AG04449 (cell line): ENCODE measurements around the gene ATAD1.

Experiments used
- CTCF ChIA-PET: fragments of 350-600 bp; formaldehyde crosslinking; extraction: SDS; loops from one replicate; lab custom pipeline; 2021; ENCODE audit warnings: antibody characterized with exemption; lab: Yijun Ruan, JAX
- POLR2A ChIA-PET: fragments of 400-600, 350-600 bp; formaldehyde crosslinking; extraction: SDS; loops from one replicate; lab custom pipeline; 2020; ENCODE audit warnings: antibody characterized with exemption, inconsistent platforms; lab: Yijun Ruan, JAX
- DNase-seq: peaks from one replicate; pipeline ENCODE4 v3.0.0-alpha.2; 2010; ENCODE audit warnings: low read depth, low spot score
- H3K4me3 ChIP-seq: 2 replicates; pipeline ENCODE4 v1.5.1; 2011; ENCODE audit warnings: low read depth, mild to moderate bottlenecking, control low read depth, low read length
- CTCF ChIP-seq: IDR thresholded peaks from one replicate; pipeline ENCODE4 v1.5.1; 2011; ENCODE audit warnings: mild to moderate bottlenecking, moderate library complexity, low read length, control low read depth, inconsistent platforms; ENCODE audit not compliant: insufficient read depth; ENCODE audit errors: missing control alignments

ATAD1 gene

GRCh38 chr10:87706731-87707130 lies 111.3 kb downstream of the ATAD1 start:
- TF ChIP-seq CTCF = no peak
- CTCF ChIA-PET = interaction anchor here (1.0 to 1.9 kb wide), 2 partner anchors 12 to 28 kb away, joined by 3 to 6 read pairs; no protein-coding TSS in a partner anchor
- no peak for DNase-seq
- POLR2A ChIA-PET = no interaction called here
- no peak overlapping the region for H3K4me3 ChIP-seq

- CTCF ChIA-PET = no interaction called here
- TF ChIP-seq CTCF = no peak
- H3K4me3 ChIP-seq = no peak overlapping the region
- DNase-seq = peak; percentile 50
- POLR2A ChIA-PET = no interaction called here
Measured at GRCh38 chr10:87705339-87705738, 112.7 kb downstream of the ATAD1 start.

- CTCF ChIA-PET = no interaction called here
Measured at GRCh38 chr10:87703771-87704170, 114.3 kb downstream of the ATAD1 start.

GRCh38 chr10:87702973-87703294 lies 115.1 kb downstream of the ATAD1 start:
- CTCF ChIA-PET = interaction anchor here (1.3 kb wide), 1 partner anchor 13 kb away, joined by 6 read pairs; no protein-coding TSS in a partner anchor
- POLR2A ChIA-PET = no interaction called here
- DNase-seq = no peak
- TF ChIP-seq CTCF = no peak
- H3K4me3 ChIP-seq = no peak overlapping the region

More at GRCh38 chr10:87703771-87704170, 114.3 kb downstream of the ATAD1 start:
- POLR2A ChIA-PET = interaction anchor here (0.6 kb wide), 1 partner anchor 14 kb away, joined by 3 read pairs; no protein-coding TSS in a partner anchor
- TF ChIP-seq CTCF = no peak
- no peak for DNase-seq
- H3K4me3 ChIP-seq = no peak overlapping the region

GRCh38 chr10:87702260-87702972 lies 115.6 kb downstream of the ATAD1 start:
- TF ChIP-seq CTCF = no peak
- no peak for DNase-seq
- no peak overlapping the region for H3K4me3 ChIP-seq
- CTCF ChIA-PET = interaction anchor here (0.8 to 1.3 kb wide), 3 partner anchors 12 to 41 kb away, joined by 3 to 6 read pairs (median 5); no protein-coding TSS in a partner anchor
- POLR2A ChIA-PET = no interaction called here
